Sciatic nerve (tissue), 2 donors: ENCODE results near the gene ZRANB3. TPM values are rescaled to one million over a fixed set of nuclear protein-coding genes. Genes with fewer than 3 reads are reported as not detected.
"Not testable (repeated sequence)": the region's sequence is repeated elsewhere in the genome, so short reads cannot be mapped to it uniquely, and the experiment has no call there.

Experiments
- ATAC-seq: fragments of 200-7000 bp; cut with Tn5 transposase; one replicate; pipeline ENCODE4 v1.9.1; 2020; ENCODE audit warnings: mild to moderate bottlenecking, moderate library complexity
- DNase-seq: peaks from one replicate; pipeline ENCODE4 v3.0.0-alpha.2; 2020; ENCODE audit warnings: low spot score
- intact Hi-C: fragments of 100-400 bp; cut with DNase I; formaldehyde crosslinking; loops from one replicate; pipeline ENCODE4 v1.14.2; 2022
- total RNA-seq: library from RNA; stranded (reverse); fragmentation: NEBNext Ultra II Directional; extraction: Animal tissue kit (Norgen Biotek cat#: 25700); gene quantifications from one replicate; pipeline ENCODE4 v1.2.1, GENCODE V29; 2021
- donor health status: DM: no; HTN: no; CAD: no.
- donor health status: DM: no; HTN: no; CAD: no.

ZRANB3 gene
- total RNA-seq, 1 donor from 2014 or later: 9.5 TPM

DNA sequence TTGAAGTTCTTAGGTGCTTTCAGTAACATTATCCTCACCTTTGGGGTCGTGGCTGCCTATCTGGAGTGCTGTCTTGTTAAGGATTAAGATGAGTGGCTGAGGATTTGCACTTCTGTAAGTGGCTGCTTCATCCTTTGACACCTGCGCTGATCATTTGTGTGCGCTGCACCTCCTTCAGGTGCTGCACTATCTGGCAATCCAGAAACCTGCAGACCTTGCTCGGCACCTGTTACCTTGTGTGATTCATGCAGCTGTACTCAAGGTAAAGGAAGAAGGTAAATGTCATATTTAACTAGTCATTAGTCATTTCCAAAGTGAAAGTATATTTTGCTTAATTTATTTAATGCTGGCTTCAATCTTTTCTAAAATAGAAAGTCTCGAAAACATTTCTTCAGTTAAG, 368.6 kb downstream of the ZRANB3 start:
- ATAC-seq (no peak), DNase-seq (no peak)
- intact Hi-C loops: no loop called here

DNA sequence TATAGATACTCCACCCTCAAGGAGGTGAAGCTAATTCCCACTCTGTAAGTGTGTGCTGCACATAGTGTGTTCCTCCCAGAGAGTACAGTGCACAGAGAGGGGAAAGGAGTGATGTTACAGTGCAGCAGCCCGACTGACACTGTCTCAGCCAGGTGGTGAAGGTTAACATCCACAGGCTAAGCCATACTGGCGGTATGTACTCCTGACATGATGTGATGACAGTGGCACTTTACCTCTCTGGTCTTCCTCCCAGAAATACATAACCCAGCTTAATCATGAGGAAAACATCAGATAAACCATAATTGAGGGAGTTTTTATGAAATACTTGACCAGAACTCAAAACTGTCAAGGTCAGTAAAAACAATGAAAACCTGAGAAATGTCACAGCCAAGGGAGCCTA, 371.8 kb downstream of the ZRANB3 start:
- DNase-seq (no peak), ATAC-seq (no peak)
- intact Hi-C loops: no loop called here

DNA sequence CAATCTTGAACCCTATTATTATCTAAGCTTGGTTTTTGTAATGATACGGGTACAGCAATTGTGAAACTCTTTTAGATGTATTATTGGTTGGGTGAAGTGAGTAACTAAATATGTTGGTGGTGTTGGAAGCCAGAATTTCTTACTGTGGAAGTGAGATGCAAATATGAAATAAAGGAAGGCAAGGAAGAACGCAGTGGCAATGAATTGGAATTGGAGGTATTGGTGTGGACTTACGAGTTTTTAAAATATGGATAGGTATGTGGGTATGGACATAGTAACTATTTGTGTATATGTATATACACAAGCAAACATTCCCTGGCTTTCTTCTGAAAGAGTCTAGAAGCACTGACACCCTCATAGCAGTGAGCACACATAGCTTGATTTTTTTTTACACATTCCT, 373.2 kb downstream of the ZRANB3 start:
- intact Hi-C loops: no loop called here
- ATAC-seq (no peak), DNase-seq (no peak)

DNA sequence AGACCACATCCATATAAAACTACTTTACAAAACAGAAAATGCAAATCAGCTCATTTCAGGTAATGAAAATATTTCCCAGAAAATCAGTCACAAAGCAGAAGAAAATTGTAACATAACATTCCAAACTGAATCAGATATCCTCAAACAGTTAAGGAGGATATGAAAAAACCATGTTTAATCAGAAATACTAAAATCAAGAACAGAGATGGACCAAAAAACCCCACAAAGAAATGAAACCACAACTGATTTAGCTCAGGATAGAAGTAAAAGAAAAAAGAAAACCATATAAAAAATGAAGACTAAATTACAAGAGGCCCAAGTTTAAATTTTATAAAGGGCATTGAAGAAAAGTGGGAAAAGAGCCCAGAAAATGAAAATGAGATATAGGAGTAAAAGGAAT, 376.1 kb downstream of the ZRANB3 start:
- intact Hi-C loops: no loop called here
- ATAC-seq: no peak
- DNase-seq: no peak

DNA sequence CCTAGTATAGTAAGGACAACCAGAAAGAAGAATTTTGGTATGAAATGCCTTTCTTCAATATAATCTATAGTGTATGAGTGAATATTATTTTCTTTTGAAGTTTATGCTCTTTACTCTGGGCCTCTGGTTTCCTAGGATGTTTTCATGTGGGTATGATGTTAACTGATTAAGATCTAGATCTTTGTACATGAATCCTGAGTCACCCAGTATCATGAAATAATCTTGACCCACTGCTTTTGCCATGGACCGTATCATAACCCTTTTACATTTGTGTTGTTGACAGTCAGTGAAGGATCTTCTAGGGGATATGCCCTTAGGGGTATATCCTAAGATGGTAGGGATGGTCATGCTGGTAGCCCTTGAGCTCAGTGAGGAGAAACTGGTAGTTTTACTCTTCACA, 378.7 kb downstream of the ZRANB3 start:
- DNase-seq (no peak), ATAC-seq (no peak)
- intact Hi-C loops: no loop called here

DNA sequence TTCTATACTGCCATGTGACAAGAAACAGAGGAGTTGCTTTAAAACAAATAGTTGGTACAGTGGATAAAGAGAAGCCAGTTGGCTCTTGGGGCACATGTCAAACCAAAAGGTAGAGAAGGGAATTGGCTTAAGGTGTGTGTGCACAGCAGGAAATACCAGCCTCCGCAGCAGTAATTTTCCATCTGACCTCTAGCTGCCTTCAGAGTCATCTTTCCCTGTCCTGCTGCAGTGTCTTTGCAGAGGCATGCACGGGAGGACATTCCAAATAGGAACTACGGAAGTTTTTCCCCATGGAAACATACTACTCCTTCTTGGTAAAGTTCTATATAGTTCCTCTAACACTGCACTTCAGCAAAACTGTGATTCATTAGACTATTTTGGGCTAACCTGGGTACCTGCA, 379.4 kb downstream of the ZRANB3 start:
- ATAC-seq (no peak), DNase-seq (no peak)
- intact Hi-C loops: no loop called here

DNA sequence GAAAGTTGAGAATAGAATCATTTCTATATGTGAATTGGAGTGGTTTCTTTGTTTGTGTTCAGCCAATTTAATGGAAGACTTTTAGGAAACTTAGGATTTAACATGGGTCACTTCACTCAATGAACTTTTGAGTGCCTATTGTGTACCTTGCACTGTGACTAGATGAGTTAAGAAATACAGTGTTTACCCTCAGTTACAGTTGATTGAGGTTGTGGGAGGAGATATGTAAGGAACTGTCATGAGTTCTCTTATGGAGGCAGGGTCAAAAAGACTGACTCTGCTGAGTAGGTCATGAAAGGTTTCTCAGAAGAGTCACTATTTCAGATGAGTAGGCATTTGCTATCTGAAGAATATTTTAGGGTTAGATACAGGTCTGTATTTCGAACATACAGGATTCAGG, 380.3 kb downstream of the ZRANB3 start:
- intact Hi-C loops: no loop called here
- ATAC-seq (no peak), DNase-seq (no peak)

DNA sequence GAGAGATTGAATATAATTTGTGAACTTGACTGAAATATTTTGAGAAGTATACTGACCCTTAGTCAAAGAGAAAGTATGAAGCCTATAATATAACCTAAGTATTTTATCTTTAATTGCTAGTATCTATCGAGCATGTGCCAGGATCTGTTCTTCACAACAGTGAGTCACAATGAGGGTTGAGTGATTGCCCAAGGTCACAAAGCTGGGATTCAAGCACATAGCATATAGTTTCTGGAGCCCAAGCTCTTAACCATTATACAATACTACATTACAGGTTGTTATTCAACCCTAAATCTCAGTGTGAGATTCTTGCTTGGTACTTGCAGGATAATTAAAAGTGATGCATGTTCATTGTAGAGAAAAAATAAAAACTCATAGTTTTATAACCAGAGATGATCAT, 381.8 kb downstream of the ZRANB3 start:
- DNase-seq (no peak), ATAC-seq (no peak)
- intact Hi-C loops: no loop called here

DNA sequence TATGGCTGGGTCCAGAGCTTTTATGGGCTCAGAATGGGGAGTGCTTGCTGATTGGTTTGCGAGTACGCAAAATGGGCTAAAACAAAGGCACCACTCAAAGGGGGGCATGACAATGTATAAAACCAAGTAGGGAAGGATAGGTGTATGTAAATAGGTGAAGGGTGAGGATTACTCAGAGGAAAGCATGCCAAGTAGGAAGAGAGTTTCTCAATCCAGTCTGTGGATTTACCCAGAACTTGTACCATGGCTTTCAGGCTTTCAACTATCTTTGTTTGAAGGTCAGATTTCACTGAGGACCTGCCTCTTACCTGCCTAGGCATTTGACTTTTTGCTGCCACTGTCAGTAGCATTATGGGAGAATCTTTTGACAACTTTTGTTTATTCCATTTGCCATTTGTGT, 386.7 kb downstream of the ZRANB3 start:
- intact Hi-C loops: no loop called here
- no peak for DNase-seq
- ATAC-seq: no peak

DNA sequence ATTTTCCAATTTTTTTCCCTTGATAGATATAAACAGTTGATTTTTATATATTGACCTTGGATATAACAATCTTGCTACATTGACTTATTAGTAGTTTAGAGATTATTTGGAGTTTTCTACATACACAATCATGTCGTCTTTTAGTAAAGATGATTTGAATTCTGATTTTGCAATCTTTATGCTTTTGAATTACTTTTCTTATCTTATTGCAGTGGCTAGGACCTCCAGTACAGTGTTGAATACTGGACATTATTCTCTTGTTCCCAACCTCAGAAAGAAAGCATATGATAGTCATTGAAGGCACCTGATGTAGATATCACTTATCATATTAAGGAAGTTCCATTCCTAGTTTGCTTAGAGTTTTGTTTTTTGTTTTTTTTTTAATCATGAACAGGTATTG, 388.7 kb downstream of the ZRANB3 start:
- DNase-seq (no peak), ATAC-seq (no peak)
- intact Hi-C loops: no loop called here

DNA sequence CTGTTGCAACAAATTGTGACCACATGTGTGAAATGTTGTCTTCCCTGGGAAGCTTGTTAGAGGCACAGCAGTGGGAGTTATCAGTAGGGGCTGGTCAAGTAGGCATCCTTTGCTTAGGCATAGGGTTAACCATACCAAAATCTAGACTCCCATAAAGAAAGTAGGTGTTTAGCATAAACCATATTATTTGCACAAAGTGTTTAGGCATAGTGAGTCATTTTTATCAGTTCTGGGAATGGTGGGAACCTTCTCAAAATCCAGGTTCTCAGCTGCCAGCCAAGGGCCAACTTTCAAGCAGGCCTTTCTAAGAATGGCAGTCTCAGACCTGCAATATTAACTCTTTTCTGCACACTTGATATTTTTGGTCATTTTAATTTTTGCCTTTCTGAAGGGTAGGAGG, 390.4 kb downstream of the ZRANB3 start:
- DNase-seq (no peak), ATAC-seq (no peak)
- intact Hi-C loops: no loop called here

DNA sequence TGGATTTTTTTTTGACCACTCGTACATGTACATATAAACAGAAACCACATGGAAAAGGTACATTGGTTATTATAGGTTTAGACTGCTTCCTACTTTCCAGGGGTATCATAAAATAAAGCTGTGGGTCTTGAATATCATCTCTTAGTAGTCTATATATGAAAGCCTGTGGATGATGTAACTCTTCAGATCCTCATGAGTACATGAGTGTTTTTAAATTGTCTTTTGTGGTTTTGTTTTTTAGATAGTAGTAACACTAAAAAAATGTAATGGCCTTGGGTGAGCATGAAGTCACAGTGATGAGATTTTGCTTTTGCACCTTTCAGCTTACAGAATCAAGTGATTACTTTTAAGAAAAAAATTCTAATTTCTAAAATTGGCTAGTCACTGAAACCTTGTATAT, 398.7 kb downstream of the ZRANB3 start:
- DNase-seq (no peak), ATAC-seq (no peak)
- intact Hi-C loops: no loop called here

DNA sequence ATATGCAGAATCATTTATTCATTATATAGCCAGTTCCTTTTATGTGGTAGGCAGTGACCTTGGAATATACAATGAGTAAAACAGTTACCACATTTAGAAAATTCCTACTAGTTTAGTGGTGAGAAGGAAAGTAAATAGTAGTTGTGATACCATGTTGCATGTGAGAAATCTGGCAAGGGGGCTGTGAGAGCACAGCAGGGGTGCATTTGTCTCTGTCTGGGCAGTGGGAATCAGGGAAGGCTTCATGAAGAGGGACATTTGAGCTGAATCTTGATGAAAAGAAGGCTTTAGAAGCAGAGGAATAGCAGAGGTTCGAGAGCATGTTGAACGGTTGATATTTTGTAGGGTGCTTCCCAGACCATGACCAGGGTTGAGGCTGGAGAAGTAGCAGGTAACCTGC, 400.3 kb downstream of the ZRANB3 start:
- DNase-seq (no peak), ATAC-seq (no peak)
- intact Hi-C loops: no loop called here

DNA sequence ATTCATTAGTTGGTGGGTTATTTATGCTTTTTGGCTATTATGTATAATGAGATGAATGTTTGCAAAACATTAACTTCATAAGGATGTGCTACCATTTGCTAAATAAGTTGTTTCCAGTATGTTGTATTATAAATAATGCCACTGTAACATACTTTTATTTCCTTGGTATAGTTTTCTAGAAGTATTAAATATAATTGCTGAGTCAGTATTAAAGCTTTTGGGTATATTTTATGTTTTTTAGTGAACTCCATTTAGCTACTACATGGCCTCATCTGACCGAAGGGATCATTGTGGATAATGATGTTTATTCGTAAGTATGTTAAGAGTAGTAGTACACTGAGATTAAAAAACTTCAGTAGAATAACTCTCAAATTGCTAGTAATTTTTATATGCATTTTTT, 405.1 kb downstream of the ZRANB3 start:
- intact Hi-C loops: no loop called here
- ATAC-seq: no peak
- no peak for DNase-seq

DNA sequence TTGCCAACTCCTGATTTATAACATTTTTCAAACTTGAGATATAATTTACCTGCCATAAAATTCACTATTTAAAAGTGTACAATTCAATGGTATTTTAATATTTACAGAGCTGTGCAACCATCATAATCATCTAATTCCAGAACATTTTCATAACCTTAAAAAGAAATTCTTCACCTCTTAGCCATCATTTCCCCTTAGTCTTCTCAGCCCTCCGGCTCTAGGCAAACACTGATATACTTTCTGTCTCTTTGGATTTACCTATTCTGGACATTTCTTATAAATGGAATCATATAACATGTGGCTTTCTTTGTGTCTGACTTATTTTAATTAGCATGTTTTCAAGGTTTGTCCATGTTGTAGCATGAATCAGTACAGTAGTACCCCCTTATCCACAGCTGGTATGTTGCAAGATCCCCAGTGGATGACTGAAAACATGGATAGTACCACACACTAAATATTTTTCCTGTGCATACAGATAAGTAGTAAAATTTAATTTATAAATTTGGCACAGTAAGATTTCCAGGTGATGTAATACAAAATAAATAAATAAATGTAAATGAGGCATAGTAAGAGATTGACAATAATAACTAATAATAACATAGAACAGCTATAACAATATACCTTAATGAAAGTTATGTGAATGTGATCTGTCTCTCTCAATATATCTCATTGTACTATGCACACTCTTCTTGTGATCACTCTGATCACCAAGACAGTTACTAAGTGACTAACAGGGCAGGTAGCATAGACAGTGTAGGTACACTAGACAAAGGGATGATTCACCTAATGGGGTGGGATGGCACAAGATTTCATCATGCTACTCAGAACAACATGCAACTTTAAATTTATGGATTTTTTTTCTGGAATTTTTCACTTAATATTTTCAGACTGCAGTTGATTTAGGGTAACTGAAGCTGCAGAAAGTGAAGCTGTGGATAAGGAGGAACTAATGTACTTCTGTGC, 405.8 kb downstream of the ZRANB3 start:
- DNase-seq (no peak), ATAC-seq (no peak)
- intact Hi-C loops: no loop called here

DNA sequence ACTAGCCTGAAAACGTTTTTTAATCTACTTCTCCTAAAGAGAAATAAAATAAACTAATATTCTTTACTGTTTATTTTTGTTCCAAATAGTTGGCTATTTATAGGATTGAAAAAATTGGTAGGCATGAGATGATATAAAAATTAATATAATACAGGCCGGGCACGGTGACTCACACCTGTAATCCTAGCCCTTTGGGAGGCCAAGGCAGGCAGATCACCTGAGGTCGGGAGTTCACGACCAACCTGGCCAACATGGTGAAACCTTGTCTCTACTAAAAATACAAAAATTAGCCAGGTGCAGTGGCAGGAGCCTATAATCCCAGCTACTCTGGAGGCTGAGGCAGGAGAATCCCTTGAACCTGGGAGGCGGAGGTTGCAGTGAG, 409.4 kb downstream of the ZRANB3 start:
- intact Hi-C loops, ATAC-seq, DNase-seq: not testable (repeated sequence)

DNA sequence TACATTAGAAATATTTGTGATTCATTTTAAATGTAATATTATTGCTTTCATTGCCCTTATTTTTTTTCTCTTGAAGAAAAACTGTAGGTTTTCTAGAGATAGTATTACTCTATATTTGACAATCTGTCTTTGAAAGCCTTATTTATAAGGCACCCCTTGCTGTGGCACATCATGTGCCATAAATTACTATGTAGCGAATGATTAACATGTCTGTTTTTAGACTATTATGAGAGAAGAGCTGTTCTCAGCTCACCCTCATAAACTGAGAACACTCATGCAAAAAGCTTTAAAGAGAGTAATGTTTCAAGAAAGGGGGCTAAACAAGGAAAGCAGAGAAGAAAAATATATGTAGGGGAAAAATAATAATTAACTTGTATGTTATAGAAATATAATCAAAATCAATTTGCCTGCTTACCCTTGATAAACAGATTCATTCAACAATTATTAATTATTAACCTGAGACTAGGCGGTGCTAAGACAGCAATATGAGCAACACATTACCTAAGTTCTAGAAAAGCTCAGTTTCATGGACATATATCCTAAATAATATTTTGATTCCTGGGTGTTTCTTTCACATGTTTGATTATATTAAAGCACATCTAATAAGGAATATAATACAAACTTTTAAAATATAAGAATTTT, 409.9 kb downstream of the ZRANB3 start:
- intact Hi-C loops: no loop called here
- DNase-seq (no peak), ATAC-seq (no peak)

DNA sequence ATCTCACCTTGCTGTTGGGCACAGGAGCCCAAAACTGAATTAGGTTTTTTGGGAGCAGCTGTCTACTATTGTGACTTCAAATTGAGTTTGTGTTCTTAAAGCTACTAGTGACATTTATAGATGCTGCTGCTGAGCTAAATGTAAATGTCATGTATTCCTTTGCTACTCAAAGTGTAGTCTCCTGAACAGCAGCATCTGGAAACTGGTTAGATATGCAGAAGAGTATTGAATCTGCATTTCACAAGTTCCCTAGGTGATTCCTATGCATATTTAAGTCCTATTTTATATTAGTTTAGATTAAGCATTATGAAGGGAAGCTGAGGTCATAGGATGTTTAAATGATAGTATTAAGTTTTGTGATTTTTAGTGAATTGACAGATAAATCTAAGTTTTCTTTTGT, 411.4 kb downstream of the ZRANB3 start:
- intact Hi-C loops: no loop called here
- no peak for ATAC-seq
- no peak for DNase-seq

DNA sequence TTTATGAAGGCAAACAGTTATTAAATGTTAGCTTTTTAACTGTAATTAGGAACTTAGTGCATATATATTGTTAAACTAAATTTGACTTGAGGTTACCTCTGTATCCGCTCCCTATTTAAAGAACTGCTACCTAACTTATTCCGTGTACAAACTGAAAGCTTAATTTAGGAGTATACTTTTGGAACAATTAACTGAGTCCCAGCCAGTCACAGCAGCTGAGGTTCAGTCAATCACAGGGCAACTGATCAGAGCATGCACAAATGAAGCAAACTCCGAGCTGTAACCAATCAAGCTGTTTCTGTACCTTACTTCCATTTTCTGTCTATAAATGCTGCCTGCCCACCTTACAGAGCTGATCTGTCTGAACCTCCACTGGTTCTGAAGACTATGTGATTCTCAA, 417.7 kb downstream of the ZRANB3 start:
- no peak for ATAC-seq
- DNase-seq: no peak
- intact Hi-C loops: no loop called here

DNA sequence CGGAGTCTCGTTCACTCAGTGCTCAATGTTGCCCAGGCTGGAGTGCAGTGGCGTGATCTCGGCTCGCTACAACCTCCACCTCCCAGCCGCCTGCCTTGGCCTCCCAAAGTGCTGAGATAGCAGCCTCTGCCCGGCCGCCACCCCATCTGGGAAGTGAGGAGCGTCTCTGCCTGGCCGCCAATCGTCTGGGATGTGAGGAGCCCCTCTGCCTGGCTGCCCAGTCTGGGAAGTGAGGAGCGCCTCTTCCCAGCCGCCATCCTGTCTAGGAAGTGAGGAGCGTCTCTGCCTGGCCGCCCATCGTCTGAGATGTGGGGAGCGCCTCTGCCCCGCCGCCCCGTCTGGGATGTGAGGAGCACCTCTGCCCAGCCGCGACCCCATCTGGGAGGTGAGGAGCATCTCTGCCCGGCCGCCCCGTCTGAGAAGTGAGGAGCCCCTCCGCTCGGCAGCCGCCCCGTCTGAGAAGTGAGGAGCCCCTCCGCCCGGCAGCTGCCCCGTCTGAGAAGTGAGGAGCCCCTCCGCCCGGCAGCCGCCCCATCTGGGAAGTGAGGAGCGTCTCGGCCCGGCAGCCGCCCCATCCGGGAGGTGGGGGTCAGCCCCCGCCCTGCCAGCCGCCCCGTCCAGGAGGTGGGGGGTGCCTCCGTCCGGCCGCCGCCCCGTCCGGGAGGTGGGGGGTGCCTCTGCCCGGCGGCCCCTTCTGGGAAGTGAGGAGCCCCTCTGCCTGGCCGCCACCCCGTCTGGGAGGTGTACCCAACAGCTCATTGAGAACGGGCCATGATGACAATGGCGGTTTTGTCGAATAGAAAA, 425.3 kb downstream of the ZRANB3 start:
- DNase-seq, intact Hi-C loops, ATAC-seq: not testable (repeated sequence)
